DMS53 treated with DMSO at 0.1 percent for 48 hours (cell line): Measurements from ENCODE around the gene DNAJC3.
"Not testable (repeated sequence)": the region's sequence is repeated elsewhere in the genome, so short reads cannot be mapped to it uniquely, and the experiment has no call there.

ENCODE experiments used
- DNase-seq: peaks from one replicate; lab custom pipeline; 2025; ENCODE audit not compliant: unreplicated experiment; lab: John Stamatoyannopoulos, UW

The DNAJC3 gene

GRCh38 chr13:95671597-95671996 lies 5.3 kb upstream of the DNAJC3 start:
- DNase-seq, result no peak

DNA sequence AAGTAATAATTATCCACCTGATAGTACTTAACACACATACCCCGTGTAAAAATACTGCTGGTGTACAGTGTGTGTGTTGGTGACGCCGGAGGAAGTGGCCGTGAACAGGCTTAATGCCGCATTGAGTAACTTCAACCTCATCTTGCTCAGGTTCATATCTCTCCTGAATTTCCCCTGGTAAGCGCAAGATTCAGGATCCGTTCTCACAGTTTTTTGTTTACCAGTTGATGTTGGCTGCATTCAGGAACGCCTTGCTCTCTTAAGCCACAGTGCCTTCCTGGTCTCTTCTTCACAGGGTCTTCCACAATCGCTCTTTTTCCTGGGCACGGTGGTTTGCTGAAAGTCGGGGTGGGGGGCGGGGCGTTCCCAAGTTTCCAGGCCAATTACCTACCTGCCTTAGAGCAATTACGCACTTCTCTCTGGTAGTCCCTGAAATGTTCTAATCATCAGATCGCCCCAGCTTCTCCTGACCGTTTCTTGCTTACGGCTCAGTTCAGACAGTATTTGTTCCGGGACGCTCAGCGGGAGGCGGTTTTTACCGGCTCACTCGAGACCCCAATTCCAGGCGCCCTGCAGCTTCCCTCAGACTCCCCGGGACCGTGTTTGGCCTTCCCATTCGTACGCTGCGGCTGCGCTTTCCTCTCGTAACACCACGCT lies 706 bp upstream of the DNAJC3 start:
- peak; percentile 1 for DNase-seq

- DNase-seq, result no peak
Measured at GRCh38 chr13:95677564-95678266, 776 bp downstream of the DNAJC3 start.

DNA sequence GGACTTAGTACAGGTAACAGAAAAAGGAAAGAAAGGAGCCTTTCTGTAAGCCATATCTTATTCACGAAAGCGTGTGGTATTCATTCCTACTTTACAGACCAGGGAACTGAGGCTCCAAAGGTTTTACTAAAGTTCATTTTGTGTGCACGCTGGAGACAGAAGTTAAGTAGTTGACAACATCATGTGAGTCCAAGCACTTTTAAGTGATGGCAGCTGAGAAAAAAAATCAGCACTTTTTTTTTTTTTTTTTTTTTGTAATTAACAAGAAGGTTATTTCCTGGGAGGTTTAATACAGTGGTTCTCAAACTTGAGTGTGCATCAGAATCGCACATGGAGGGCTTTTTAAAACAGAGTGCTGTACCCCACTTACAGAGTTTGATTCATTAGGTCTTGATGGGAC lies 2.0 kb downstream of the DNAJC3 start:
- no peak for DNase-seq

GRCh38 chr13:95679722-95680121 lies 2.8 kb downstream of the DNAJC3 start:
- no peak for DNase-seq

DNA sequence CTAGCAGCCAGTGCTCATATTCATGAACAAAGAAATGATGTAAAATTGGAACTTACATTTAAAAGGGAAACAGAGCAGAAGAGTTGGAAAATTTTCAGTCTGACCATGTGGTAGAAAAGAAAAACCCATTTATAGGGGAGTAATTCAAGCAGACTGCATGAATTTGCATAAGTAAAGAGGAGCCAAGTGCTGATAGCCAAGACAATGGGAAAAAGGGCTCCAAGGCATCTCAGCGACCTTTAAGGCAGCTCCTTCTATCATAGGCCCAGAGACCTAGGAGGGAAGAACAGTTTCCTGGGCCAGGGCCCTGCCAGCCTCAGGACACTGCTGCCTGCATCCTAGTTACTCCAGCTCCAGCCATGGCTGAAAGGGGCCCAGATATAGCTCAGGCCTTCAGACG lies 7.5 kb downstream of the DNAJC3 start:
- DNase-seq, result no peak

DNA sequence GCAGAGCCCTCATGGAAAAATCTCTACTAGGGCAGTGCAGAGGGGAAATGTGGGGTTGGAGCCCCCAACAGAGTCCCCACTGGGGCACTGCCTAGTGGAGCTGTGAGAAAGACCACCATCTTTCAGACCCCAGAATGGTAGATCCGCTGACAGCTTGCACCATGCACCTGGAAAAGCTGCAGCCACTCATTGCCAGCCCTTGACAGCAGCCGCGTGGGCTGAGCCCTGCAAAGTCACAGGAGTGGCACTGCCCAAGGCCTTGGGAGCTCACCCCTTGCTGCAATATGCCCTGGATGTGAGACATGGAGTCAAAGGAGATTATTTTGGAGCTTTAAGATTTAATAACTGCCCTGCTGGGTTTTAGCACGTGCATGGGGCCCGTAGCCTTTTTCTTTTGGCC lies 8.0 kb downstream of the DNAJC3 start:
- not testable (repeated sequence) for DNase-seq

DNA sequence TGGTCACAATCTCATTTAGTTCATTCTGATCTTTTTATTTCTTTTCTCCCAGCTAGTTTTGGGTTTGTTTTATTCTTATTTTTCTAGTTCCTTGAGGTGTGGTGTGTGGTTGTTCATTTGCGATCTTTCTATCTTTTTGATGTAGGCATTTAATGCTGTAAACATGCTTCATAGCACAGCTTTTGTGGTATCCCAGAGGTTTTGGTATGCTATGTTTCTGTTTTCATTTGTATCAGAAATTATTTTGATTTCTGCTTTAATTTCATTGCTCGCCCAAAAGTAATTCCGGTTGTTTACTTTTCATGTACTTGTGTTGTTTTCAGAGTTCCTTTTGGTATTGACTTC lies 12.6 kb downstream of the DNAJC3 start:
- DNase-seq, result no peak

- DNase-seq, result not testable (repeated sequence)
Measured at GRCh38 chr13:95690986-95691385, 14.0 kb downstream of the DNAJC3 start.

- DNase-seq, result no peak
Measured at GRCh38 chr13:95697052-95697680, 20.2 kb downstream of the DNAJC3 start.

DNA sequence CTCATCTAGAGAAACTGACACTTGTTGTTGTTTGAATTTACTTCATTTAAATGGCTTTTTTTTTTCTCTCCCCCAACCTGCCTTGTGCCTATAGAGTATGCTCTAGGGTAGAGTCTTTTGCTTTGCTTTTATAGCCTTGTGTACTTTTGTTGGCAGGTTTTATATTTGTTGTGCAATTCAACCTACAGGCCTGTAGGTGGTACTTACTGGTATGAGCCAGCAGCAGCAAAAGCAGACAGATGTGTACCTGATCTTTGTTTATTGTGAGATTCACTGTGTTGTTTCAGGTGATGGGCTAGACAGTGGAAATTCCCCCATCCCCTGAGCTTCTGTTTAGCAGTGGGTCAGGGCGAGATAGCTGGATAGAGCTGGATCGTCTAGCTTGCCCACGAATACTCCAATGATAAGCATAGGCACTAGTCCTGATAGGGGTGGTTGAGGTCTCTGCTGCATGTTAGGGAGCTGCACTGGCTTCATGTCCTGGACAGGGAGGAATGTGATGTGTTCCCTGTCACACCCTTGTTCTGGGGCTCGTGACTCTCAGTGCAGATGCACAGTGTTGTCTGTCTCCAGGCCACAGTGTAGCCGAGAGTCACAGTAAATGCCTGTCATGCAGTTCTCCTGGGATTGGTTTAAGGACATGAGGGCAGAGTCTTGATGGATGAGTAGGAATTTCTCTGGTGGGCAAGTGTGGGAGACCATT lies 21.3 kb downstream of the DNAJC3 start:
- DNase-seq, result no peak

GRCh38 chr13:95703576-95703975 lies 26.6 kb downstream of the DNAJC3 start:
- no peak for DNase-seq

DNA sequence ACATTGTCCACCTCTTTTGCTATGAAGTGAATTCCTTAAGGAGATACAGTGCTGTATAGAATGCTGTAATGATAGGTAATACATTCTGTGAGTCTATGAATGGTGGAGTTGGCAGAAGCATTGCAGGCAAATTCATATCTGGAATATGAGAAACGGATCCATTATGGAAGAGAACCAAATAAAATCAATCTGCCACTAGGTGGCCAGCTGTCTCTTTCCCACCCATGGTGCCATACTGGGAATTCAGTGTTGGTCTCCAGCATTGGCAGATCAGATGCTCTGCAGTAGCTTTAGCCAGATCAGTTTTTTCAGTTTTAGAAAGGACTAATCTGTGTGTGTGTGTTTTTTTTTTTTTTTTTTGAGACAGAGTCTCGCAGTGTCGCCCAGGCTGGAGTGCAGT lies 27.6 kb downstream of the DNAJC3 start:
- DNase-seq, result no peak

DNA sequence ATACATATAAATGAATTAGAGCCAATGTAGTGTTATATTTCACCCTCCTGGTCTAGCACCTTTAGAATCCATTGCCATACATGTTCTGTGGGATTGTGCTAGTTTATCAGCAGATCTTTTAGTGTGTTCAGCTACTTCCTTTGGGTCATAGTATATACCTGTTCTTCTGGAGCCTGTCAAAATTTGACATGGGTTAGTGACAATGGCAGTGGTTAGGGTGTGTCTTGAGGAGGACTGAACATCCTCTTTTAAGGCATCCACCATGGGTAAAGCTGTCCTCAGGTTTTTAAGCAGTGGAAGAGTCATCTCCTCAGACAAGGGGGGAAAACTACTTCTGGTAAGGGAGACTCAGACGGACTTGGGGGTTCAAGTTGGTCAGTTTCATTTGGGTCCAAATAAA lies 29.4 kb downstream of the DNAJC3 start:
- DNase-seq, result no peak

- no peak for DNase-seq
Measured at GRCh38 chr13:95707035-95707434, 30.1 kb downstream of the DNAJC3 start.

GRCh38 chr13:95707442-95708390 lies 30.8 kb downstream of the DNAJC3 start:
- DNase-seq, result no peak

- no peak for DNase-seq
Measured at GRCh38 chr13:95708391-95708774, 31.4 kb downstream of the DNAJC3 start.

- no peak for DNase-seq
Measured at GRCh38 chr13:95708811-95709500, 32.0 kb downstream of the DNAJC3 start.

GRCh38 chr13:95710313-95710712 lies 33.4 kb downstream of the DNAJC3 start:
- no peak for DNase-seq

GRCh38 chr13:95712846-95713245 lies 35.9 kb downstream of the DNAJC3 start:
- DNase-seq, result not testable (repeated sequence)
